ENCODE measurements around the gene TCN2. TPM values are rescaled to one million over a fixed set of nuclear protein-coding genes. Genes with fewer than 3 reads are reported as not detected.

Gene TCN2
- total RNA-seq, 1 donor from 2014 or later, result not detected

GRCh38 chr22:30640361-30640760 lies 33.4 kb downstream of the TCN2 start:
- TF ChIP-seq CTCF (IDR thresholded peaks at IDR 0.05), result no peak
- ATAC-seq (ENCODE audit: low read depth), result no peak
- H3K36me3 Mint-ChIP-seq (ENCODE audit: low read depth), result peaks cover 3% of the 10 kb centered on the region
- no peak for DNase-seq
- no peak overlapping the region for H3K27ac Mint-ChIP-seq
- H3K27me3 Mint-ChIP-seq, result no peaks in the 10 kb centered on the region
- H3K4me3 Mint-ChIP-seq, result no peak overlapping the region
- no peaks in the 10 kb centered on the region for H3K9me3 Mint-ChIP-seq
- ChIA-PET POLR2A (no interaction called here), CTCF (no interaction called here)
- intact Hi-C loops (cut with micrococcal nuclease), result no loop called here
- peaks cover 10% of the 10 kb centered on the region for H3K4me1 Mint-ChIP-seq

DNA sequence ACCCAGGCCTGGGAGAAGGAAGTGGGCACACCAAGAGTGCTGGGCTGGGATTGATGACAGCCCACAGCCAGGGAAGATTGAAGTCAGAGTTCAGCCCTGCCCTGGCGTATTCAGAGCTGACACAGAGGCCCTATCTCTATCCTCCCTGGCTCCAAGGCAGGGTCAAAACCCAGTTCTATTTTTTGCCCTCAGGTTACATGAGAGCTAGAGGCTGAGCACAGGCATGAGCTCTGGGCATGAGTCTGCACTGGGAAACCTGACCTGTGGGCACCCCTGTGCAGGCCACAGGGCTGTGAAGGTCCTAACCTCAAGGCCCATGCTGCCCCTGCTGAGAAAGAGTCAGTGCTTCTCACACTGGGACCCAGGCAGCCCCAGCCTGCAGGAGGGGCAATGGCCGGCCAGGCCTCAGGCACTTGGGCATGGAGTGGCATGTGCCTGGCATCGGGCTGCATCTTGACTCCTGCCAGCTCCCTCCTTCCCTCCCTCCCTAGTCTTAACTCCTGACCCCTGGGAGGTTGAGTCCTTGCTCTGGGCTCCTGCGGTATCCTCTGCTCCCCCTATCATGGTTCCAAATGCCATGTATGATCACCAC lies 34.0 kb downstream of the TCN2 start:
- ATAC-seq (ENCODE audit: low read depth) (no peak), DNase-seq (no peak)
- POLR2A ChIA-PET, result interaction anchor here (0.6 kb wide), 1 partner anchor 279 kb away, joined by 9 read pairs; no protein-coding TSS in a partner anchor
- intact Hi-C loops (cut with micrococcal nuclease), result no loop called here
- Mint-ChIP-seq H3K4me1 (peaks cover 7% of the 10 kb centered on the region), H3K9me3 (no peaks in the 10 kb centered on the region), H3K27ac (no peak overlapping the region), H3K4me3 (no peak overlapping the region), H3K27me3 (no peaks in the 10 kb centered on the region), H3K36me3 (ENCODE audit: low read depth) (peaks cover 3% of the 10 kb centered on the region)
- CTCF ChIA-PET, result no interaction called here
- TF ChIP-seq CTCF (IDR thresholded peaks at IDR 0.05), result no peak

DNA sequence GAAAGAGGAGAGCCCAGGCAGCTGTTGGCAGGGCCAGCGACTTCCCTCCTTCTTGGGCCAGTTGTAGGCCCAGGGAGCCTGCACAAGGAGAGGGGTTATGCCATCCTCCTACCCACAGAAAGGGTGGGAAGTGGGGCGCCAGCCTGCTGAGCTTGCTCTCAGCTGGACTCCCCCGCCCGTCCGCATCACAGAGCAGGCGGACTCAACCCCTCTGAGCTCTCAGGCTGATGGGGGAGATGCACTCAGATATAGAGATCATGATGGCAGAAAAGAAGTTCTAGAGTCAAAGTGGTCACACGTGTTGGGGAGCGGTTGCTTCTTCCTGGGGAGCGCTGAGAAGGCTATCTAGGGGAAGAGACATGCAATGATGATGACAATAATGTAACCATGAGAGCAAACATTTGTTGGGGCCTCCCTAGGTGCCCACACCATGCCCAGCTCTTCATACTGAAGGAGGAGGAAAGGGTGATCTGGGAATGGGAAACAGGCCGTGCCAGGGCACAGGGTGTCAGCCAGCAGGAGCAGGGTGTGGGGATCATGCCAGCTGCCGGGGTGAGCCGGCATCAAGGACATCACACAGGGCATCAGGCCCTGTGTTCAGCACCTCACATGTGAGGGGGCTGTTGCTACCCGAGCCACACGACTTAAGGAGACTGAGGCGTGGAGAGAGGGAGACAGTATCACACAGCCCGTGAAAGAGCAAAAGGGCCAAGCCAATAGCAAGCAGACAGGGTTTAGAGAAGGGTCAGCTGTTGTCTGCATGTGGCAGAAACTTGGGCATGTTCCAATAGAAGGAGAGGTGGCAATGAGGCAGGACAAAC lies 36.3 kb downstream of the TCN2 start:
- no peak for ATAC-seq (ENCODE audit: low read depth)
- H3K27me3 Mint-ChIP-seq, result no peaks in the 10 kb centered on the region
- peaks cover 3% of the 10 kb centered on the region for H3K36me3 Mint-ChIP-seq (ENCODE audit: low read depth)
- intact Hi-C loops (cut with micrococcal nuclease), result no loop called here
- DNase-seq, result no peak
- no peak overlapping the region for H3K4me3 Mint-ChIP-seq
- no peaks in the 10 kb centered on the region for H3K9me3 Mint-ChIP-seq
- POLR2A ChIA-PET, result no interaction called here
- TF ChIP-seq CTCF (IDR thresholded peaks at IDR 0.05), result no peak
- H3K27ac Mint-ChIP-seq, result no peak overlapping the region
- H3K4me1 Mint-ChIP-seq, result no peaks in the 10 kb centered on the region
- CTCF ChIA-PET, result no interaction called here

DNA sequence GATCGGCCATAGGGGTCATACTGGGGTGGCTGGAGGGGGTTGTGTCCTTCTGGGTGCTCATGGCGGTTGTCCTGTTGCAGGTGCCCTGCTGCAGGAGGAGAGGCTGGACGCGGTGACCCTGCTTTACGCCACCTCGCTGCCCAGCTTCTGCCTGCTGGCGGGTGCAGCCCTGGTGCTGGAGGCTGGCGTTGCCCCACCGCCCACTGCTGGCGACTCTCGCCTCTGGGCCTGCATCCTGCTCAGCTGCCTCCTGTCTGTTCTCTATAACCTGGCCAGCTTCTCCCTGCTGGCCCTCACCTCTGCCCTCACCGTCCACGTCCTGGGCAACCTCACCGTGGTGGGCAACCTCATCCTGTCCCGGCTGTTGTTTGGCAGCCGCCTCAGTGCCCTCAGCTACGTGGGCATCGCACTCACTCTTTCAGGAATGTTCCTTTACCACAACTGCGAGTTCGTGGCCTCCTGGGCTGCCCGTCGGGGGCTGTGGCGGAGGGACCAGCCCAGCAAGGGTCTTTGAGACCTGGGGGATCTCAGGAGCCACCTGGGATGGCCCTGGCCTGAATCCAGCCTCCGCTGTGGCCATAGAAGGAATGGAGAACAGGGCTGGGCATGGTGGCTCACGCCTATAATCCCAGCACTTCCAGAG lies 39.7 kb downstream of the TCN2 start:
- ATAC-seq (ENCODE audit: low read depth) (no peak), DNase-seq (no peak)
- POLR2A ChIA-PET, result interaction anchor here (0.6 kb wide), 1 partner anchor 148 kb away, joined by 4 read pairs; no protein-coding TSS in a partner anchor
- Mint-ChIP-seq H3K36me3 (ENCODE audit: low read depth) (no peaks in the 10 kb centered on the region), H3K27me3 (no peaks in the 10 kb centered on the region), H3K4me3 (no peak overlapping the region), H3K9me3 (no peaks in the 10 kb centered on the region), H3K4me1 (peaks cover 12% of the 10 kb centered on the region), H3K27ac (no peak overlapping the region)
- no peak for TF ChIP-seq CTCF (IDR thresholded peaks at IDR 0.05)
- intact Hi-C loops (cut with micrococcal nuclease), result no loop called here
- CTCF ChIA-PET, result no interaction called here

DNA sequence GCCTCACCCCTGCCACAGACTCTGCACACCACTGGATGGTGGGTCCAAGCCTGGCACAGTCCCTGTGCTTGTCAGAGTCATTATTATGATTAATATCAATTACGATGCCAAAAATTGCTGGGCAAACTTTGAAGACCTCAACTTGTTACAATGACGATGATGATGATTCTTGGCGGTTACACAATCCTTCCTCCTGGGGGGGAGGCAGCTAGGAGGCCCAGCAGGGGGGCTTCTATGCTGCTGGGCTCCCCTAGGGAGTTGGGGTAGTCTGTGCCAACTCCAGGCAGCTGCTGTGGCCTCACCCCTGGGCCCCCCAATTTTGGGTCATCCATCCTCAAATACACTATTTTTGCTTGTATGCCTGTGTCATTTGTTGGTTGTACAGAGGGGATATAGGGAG lies 40.6 kb downstream of the TCN2 start:
- CTCF ChIA-PET, result no interaction called here
- intact Hi-C loops (cut with micrococcal nuclease), result no loop called here
- no peak overlapping the region for H3K4me3 Mint-ChIP-seq

More for the DNA sequence above, 40.6 kb downstream of the TCN2 start:
- POLR2A ChIA-PET, result no interaction called here
- ATAC-seq (ENCODE audit: low read depth) (no peak), DNase-seq (no peak)
- no peaks in the 10 kb centered on the region for H3K9me3 Mint-ChIP-seq
- H3K4me1 Mint-ChIP-seq, result peaks cover 12% of the 10 kb centered on the region
- no peak overlapping the region for H3K27ac Mint-ChIP-seq
- H3K36me3 Mint-ChIP-seq (ENCODE audit: low read depth), result no peaks in the 10 kb centered on the region
- TF ChIP-seq CTCF (IDR thresholded peaks at IDR 0.05), result no peak
- no peaks in the 10 kb centered on the region for H3K27me3 Mint-ChIP-seq
